Right hindlimb (tissue), 1 donor: Measurements from ENCODE around the gene MEGF6.

Source experiments
- DNase-seq: peaks from one replicate; pipeline ENCODE4 v3.0.0-alpha.2; 2018

MEGF6 gene

DNA sequence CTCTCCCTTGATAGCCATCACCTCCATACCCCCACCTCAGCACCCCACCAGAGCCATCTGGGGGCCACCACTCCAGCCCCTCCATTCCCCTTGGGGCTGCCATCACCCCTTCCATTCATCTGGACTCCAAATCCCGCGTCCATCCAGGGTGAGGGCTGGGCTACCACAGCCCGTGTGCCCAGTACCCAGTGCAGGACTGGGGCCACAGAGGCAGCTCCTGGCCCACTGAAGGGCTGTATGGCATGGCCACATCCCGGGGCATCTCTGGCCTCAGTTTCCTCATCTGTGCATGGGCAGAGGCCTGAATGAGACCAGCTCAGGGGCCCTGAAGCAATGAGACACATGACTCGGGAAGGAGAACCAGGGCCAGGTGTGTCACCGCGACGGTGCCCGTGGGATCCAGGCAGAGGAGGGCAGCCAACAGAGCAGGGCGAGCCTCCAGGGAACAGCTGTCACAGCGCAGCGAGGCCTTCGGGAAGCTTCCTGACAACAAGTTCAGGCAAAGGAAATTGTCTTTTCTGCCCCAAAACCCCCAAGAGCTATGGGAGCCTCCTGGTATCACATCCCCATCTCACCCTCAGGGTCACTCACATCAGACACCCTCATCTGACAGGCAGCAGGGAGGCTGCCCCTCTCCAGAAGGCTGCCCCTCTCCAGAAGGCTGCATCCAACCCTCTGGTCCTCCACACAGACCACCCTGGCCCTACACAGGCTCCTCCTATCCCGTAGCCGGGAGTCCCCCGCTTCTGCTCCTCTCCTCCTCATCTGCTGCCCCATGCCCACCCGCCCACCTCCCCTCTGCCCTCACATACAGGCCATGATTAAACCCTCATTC lies 76.3 kb downstream of the MEGF6 start:
- no peak for DNase-seq

GRCh38 chr1:3533067-3534048 lies 78.0 kb downstream of the MEGF6 start:
- no peak for DNase-seq

DNA sequence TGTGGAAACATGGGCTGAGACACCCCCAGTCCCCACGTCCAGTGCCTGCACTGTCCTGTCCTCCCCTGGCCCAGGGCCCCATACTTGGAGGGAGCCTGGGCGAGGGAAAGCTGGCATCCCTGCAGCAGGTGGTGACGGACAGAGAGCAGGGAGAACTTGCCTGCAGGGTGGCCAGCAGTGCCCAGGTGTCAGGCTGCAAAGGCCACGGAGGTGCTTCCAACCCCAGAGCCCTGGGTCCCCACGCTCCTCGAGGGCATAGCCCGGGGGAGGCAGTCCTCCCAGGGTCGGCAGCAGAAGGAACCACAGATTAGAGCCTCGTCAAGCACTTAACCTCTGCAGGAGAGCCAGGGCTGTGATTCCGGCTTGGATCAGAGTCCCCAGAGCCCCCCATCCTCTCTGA lies 79.4 kb downstream of the MEGF6 start:
- no peak for DNase-seq

GRCh38 chr1:3530926-3531818 lies 80.1 kb downstream of the MEGF6 start:
- DNase-seq: peak; percentile 83

DNA sequence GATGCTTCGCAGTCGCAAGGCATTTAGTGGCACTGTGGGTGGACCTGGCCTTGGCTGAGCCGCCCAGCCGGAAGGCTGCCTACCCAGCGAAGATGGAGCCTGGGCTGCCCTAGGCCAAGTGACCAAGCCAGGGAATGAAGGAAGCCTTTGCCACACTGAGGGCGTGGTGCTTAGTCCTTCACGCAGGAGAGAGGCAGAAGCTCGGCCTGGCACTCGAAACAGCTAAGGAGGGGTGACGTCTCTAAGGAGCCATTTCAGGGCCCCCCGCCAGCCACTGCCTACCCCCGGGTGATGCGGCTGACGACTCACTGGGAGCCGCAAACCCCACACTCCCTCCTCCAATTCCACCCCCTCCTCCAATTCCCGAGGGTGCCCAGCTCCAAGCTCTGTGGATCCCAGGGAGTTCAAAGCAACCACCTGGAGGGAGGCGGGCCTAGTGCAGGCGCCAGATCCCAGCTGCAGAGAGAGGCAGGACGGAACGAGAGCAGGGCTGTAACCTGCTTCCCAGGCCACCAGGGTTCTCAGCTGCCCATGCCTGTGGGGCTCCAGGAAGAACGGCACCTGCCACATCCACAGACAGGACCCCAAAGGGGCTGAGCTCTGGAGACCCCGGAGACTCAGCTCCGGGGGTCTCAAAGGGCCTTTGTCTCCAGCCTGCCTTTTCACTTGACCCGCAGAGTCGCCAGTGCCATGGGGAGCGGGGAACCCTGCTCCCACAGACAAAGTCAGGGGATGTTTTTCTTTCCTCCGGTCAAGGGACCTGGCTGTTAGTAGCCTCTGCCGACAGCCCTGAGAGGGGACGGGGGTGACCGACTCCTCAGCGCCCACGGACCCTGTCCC lies 81.0 kb downstream of the MEGF6 start:
- DNase-seq: no peak

DNA sequence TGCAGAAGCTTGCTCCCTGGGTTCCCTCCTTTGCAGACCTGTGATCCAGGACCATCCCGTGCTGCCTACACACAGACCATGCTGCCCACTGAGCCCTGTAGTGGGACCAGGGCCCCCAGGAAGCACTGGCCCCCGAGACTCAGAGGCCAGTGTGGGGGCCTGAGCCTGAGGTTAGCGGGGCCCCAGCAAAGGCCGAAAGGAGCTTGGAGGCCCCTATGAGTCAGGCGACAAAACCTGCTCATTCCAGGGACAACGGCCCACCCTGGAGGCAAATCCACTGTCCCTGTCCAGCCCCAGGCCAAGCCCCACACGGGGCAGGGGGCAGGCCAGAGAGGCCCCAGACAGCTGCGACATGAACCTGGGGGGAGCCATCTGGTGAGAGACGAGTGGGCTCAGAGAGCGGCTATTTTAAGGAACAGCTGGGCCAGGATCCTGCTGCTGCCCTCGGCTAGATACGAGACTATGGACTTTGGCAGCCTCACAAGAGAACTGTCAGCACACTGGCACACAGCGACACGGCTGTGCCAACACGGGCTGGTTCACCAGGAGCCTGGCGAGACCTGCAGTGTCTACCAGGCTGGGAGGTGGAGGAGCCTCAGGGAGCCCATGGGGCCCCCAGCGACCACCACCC lies 82.1 kb downstream of the MEGF6 start:
- DNase-seq: peak; percentile 57

DNA sequence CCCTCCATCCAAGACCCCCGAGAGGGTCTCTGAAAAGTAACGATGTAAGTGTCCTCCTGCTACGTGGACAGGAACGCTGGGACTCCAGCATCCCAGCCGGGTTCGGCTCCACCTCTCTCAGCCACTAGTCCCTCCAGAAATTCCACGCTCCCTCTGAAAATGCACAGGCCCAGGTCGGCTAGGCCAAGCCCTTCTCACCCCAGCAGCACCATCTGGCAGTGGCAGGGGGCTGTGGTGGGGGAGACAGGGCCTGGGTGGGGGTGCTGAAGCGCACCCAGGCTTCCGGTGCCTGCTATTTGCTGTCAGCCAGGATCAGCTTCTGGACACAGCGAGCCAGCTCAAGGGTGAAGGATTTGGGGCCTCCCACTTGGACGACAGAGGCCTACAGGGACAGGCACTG lies 83.5 kb downstream of the MEGF6 start:
- DNase-seq: no peak

DNA sequence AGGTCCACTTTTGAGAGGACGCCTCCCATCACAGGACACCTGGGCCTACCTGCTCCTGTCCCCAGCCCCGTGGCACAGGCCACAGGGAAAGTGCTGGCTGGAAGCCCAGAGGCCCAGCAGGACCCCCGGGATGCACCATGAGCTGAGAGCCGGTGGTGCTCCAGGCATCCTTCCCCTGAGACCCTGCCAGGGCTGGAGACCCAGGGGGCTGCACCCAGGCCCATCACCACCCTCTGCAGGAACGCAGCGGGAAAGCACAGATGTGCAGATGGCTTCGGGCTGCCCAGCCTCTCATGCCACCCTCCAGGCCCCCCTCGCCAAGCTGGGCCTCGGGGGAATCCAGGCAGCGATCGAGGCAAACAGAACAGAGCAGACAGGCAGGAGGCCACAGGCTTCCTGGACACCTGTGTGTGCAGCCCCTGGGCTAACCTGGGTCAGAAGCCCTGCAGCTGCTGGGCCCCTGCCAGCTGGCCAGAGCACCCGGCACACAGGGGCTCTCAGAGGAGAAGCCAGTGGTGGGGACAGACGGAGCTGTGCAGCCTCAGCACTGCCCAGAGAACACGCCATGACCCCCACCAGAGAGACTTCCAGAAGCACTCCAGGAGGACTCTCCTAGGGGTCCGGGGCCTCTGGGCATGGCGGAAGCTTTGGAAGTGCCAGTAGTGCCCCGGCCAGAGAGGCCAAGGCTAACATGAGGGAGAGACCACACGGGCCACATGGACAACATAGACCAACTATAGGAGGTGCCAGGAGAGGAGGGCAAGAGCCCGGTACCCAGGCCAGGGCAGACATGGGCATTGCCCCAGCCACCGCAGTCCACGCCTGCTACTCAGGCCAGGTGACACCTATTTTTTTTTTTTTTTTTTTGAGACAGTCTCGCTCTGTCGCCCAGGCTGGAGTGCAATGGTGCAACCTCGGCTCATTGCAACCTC lies 85.5 kb downstream of the MEGF6 start:
- no peak for DNase-seq

GRCh38 chr1:3524556-3525203 lies 86.6 kb downstream of the MEGF6 start:
- DNase-seq: no peak

DNA sequence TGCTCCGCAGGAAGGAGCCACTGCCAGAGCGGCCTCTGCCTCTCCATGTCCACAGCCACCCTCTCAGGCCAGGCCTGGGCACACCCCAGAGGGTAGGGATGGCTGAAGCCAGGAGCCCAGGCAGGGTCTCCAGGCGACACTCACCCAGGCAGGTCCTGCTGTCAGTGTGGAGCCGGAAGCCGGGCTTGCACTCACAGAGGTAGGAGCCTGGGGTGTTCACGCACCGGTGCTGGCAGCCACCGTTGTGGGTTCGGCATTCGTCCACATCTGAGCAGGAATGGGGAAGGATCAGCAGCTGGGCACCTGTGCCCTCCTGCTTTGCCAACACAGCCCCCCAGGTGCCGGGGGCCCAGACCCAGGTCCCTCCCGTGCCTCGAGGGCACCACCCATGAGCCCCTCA lies 87.3 kb downstream of the MEGF6 start:
- DNase-seq: no peak

DNA sequence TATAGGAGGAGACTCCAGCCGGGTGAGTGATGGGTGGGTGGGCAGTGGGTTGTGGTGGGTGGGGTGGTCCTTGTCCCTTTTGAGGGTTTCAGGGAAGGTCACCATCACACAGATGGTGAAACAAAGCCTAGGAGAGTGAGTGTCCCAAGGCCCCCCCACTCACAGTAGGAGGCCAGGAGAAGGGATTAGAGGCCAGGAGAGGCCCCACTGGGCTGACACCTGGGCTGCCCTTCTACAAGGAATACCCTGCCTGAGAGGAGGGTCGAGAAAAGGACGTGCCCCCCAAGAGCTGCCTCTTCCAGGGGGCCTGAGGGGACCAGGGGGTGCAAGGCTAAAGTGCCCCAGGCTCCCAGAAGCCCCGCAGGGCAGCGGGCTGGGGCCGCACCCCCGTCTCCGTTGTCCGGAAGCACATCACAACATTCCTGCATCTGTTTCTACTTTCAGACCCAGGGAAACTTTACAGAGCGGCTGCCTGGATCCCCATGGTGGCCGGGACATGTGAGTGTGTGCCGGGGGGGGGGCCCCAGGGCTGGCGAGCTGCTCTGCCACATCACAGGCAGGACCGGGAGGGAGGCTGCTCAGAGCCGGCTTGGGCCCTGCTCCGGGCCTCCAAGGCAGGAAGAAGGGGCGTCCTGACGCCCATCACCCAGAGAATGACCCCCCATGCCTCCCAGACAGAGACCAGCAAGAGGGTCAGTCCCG lies 88.6 kb downstream of the MEGF6 start:
- DNase-seq: peak; percentile 74

DNA sequence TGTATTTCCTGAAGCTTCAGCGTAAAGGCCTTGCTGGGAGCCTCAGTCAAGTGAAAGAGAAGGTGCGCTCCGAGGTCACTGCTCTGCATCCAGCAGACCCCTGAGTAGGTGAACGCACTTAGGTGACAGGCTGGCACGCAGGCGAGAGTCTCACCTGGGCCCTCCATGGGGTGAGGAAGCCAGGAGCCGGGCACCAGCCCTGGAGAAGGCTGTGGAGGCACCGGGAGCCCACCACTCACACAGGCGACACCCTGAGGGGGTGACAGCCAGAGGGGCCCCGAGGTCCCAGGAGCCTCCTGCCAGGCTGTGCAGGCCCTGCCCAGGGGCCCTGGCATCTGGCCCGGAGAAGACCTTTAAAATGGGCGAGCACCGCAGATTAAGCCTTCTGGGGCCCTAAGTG lies 89.2 kb downstream of the MEGF6 start:
- no peak for DNase-seq

DNA sequence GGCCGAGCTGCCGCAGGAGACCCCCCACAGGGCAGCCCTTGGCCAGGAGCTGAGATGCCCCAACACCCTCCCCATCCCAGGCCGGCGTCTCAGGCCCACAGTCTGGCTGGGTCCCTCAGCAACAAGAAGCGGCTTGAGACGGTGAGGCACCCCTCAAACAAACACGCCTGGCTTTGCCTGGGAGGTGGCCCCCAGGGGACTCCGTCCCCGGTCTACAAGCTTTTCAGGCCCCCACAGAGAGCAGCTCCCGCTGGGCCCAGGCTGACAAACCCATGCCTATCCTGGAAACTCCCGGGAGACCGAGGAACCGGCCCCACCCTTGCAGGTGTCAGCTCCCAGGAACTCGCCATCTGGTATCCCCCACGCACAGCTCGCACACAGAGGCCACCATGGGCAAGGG lies 89.9 kb downstream of the MEGF6 start:
- DNase-seq: no peak

DNA sequence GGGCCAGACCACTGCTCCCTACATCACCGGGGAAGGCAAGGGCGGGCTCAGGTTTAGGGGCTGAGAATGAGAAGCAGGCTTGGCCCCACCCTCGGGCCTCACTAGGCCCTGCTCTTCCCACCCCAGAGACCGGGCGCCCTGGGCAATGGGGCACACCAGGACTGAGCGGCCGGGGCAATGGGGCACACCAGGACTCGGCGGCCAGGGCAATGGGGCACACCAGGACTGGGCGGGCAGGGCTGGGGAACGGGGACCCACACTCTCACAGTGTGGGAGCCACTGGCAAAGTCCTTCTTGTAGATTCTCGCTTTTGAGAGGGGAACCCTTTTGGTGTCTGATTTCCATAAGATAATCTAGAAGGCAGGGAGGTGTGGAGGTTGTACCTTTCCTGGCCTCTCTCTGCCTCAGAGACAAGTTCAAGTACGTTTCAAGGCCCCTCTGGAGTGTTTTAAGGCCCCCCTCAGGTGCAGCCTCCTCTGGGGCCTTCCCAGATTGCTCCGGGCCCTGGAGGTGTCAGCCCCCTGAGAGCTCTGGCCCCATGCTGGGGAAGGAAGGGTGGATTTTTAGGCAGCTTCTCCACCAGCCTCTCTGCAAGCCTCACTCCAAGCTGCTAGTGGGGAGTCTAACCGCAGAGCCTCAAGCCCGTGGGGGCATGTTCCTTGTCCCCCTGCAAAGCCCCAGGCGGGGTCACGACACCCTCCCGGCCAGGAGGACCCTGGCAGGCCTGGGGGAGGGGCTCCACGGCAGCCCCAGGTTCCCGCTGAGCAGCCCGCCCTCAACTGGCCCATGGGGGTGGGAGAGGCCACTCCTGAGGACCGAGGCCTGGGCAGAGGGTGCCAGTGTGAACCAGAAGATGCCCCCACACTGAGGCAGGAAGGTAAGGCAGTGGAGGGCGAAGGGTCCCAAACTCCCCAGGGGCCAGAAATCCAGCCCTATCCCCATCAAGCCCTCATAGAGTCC lies 90.6 kb downstream of the MEGF6 start:
- no peak for DNase-seq

DNA sequence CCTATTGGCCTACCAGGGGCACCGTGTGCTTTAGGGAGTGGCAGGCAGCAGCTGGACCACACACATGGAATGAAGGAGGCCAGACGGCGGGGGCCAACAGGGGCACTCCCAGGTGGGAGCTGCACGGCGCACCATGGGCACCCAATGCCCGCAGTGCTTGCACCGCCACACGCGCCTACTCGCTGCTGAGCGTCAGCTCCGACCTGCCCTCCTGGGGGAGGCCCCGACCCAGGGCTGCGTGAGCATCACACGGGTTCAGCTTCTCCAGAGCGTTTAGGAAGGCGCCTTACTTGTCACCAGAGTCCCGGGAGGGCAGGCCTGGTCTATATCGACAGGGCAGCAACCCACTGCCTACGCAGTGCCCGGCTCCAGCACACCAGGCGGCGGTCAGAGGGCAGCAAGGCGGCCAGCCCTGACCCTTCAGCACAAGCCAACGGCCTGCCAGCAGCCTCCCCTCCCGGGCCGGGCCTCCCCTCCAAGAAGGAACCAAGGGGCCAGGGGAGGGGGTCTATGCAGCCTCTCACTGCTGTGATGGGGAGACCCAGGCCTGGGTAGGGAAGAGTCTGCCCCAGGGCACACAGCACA lies 91.9 kb downstream of the MEGF6 start:
- no peak for DNase-seq

- DNase-seq: no peak
These were observed 92.6 kb downstream of the MEGF6 start for GRCh38 chr1:3518756-3519155.

GRCh38 chr1:3518256-3518655 lies 93.1 kb downstream of the MEGF6 start:
- DNase-seq: no peak
